OCI-M1 (cell line): ENCODE results near the gene SORL1.

Experiments used
- DNase-seq: peaks from one replicate; lab custom pipeline; 2025; lab: John Stamatoyannopoulos, UW

SORL1 gene

GRCh38 chr11:121587182-121587581 is 135.1 kb downstream of the SORL1 start:
- no peak for DNase-seq

- peak; percentile 92 for DNase-seq
Measured at GRCh38 chr11:121588747-121589146, 136.6 kb downstream of the SORL1 start.

GRCh38 chr11:121589946-121590537 is 137.9 kb downstream of the SORL1 start:
- no peak for DNase-seq

DNA sequence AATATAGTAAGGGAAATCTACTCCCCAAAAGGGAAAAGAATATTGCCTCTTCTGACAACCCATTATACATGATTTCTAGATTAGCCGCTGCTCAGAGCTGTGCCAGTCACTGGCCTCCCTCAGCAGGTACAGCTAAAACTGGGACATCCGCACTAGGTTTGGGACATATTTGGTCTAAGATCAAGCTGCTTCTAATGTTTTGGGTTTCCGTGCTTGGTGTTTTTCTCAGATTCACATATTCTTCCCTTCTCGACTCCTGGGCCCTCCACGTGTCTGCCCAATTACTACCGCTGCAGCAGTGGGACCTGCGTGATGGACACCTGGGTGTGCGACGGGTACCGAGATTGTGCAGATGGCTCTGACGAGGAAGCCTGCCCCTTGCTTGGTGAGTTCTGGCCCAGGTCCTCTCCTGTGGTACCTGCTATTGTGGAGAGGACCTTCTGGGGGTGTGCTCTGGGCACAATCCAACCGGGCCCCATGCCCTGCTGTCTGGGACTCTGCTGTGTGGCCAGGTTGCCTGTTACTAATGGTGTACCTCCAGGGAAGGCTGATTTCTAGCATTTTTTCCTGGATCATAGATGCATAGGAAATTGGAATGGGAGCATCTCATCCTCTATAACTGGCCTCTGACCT is 138.8 kb downstream of the SORL1 start:
- no peak for DNase-seq

GRCh38 chr11:121591405-121592033 is 139.4 kb downstream of the SORL1 start:
- DNase-seq, result peak; percentile 88

GRCh38 chr11:121592708-121593107 is 140.6 kb downstream of the SORL1 start:
- DNase-seq, result no peak

GRCh38 chr11:121595717-121596161 is 143.6 kb downstream of the SORL1 start:
- no peak for DNase-seq

DNA sequence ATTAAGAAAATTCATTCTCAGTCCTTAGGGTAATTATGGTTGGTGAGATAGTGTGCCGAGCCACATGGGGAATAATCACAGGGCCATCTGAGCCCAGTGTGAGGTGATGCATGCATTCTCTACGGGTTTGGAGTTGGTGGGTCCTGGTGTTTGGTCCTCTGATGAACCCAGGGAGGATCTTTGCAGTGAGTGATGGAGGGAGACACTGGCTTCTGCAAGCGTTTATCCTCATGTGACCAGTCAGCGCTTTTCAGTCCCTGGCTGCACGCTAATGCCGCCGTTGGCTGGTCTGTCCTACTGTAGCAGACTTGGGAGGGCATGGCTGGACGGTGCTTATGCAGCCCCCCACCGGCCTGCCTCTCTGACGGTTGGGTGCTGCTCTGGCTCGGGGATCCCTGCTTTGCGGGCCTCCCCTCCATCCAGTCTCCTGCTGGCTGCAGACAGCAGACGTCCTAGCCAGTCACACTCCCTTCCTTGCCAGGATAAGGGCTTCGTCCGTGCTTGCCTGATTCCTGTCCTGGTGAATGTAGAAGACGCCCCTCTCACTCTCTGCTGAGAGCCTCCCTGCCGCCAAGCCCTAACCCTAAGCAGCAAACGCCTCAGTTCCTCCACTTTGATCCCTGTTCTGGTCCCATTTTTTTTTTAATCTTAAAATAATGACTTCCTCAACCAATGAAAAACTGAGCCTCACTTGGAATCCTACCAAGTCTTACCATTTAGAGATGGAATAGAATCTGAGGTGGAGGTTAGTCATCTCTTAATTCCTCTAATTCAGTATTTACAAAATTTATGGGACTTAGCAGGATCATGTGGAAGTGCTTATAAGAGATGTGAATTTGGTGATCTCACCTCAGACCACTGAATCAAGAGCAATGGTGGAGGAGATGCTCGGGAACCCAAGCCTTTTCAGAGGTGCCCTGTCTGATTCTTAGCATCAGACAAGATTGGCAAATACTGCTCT is 144.4 kb downstream of the SORL1 start:
- no peak for DNase-seq

DNA sequence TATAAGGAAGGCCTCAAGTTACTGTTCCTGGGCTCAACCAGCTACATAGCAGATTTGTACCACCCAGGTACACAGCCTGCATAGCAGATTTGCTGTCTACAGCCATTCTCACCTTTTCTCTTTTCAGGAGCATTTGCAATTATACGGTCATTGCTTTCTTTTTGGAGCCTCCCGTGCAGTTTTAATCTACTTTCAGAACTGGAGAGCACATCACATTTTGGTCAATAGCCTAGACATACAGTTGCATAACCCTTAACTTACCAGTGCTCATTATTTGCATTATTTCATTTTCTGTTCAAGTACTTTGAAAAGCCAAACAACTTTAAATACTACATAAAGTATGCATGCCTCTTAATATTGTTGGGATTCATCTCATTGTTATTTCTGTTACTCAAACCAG is 151.2 kb downstream of the SORL1 start:
- DNase-seq, result no peak

- no peak for DNase-seq
Measured at GRCh38 chr11:121604152-121604551, 152.0 kb downstream of the SORL1 start.

DNA sequence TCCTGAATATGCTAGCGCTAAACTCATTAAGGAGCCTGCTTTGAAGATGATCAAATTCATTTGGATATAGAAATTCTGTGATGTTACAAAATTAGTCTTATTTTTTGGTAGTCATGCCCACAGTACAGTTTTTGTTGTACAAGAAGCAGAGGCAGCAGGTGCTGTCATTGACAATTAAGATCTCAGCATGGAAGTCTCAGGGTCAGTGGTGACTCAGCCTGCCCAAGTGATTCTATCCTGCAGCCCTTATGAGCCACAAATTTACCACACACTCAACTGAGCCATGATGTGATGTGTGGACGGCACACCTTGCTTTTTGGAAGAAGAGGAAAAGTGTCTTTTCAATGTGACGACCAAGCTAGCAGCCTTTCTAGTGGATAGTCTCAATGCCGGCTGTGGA is 154.2 kb downstream of the SORL1 start:
- no peak for DNase-seq

DNA sequence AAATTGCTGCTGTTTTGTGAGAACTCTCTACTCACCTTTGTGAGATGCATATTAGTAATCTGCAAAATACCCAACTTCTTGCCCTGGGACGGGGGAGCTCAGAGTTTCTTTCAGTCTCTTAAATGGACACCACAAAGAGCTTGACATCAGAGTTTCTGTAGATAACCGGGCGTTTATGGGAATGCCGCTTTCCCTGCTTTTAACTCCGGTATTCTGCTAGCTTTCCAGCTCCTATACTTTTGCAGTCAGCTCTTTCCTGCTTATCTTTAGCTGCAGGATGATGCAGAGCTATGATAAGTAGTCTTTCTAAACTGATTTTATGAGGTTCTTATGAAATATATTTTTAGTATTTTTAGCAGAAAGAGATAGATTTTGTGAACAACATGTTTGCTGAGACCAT is 155.2 kb downstream of the SORL1 start:
- no peak for DNase-seq

DNA sequence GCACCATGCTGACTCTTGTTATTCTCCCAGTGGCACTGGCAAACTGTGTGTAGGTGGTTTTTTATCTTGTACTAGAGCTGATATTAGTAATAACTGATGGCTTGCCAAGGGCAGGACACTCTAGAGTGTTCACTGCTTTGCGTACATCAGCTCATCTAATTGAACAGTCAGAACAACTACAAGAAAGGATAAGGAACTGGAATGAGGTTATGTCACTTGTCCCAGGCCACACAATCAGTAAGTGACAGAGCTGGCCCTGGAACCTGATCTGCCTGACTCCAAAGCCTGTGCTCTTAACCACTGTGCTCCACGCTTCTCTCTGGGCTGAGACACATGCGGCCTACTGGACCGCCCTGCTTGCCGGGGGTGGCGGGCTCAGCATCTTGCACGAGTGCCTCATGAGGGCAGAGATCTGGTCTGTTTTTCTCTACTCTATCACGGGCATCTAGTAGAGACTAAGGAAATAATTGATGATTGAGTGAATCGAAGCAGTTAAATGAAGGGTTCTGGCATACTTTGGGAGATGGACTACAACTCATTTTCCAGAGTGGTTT is 156.5 kb downstream of the SORL1 start:
- no peak for DNase-seq

DNA sequence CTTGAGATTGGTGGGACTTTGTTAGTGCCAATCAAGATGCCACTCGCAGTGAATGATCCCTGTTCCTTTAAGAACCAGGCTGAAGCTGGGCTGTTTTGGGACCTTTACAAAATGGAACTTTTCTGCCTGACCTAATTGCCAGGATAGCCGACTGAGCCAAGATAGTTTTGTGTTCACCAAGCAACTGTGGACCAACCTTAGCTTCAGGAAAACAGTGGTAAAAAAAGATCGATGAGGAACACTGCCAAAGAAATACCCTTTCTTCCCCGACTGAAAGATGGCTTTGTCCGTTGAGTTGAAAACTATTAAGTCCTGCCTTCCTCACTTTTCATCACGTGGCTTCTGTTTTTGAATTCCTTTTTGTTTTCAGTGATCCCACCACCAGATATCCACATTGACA is 158.6 kb downstream of the SORL1 start:
- DNase-seq, result no peak

DNA sequence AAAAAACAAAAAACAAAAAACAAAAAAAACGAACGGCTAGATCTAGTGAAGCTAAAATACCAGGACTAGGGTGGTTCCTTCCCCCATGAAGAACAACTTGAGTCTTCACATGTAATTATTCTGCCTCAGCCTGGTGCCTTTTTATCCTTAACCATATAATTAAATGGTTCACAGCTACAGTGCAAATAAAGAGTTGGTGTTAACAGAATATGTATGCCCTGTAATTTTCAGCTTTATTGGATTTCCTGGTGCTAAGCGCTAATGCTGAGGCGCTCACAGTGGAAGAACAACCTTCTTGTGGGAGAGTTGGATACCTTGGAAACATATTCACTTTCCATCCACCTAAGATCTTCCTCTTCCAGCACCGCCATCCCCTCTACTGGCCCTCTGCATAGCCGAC is 159.1 kb downstream of the SORL1 start:
- DNase-seq, result no peak

DNA sequence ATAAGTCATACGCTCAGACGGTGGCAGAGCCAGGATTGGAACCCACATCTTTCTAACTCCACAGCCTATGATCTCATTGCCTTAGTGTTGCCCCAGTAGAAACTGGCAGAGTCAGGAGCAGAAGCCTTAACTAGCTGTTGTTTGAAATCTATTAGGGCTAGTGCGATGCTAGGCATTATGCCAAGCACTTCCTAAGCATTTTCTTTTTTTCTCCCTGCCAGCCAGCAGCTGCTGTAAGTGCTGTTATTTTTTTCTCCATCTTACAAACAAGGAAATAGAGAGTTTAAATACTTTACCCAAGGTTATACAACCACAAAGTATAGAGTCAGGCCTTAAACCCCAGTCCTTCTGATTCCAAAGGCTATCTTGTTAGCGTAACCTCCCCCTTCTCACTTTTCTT is 161.6 kb downstream of the SORL1 start:
- no peak for DNase-seq

DNA sequence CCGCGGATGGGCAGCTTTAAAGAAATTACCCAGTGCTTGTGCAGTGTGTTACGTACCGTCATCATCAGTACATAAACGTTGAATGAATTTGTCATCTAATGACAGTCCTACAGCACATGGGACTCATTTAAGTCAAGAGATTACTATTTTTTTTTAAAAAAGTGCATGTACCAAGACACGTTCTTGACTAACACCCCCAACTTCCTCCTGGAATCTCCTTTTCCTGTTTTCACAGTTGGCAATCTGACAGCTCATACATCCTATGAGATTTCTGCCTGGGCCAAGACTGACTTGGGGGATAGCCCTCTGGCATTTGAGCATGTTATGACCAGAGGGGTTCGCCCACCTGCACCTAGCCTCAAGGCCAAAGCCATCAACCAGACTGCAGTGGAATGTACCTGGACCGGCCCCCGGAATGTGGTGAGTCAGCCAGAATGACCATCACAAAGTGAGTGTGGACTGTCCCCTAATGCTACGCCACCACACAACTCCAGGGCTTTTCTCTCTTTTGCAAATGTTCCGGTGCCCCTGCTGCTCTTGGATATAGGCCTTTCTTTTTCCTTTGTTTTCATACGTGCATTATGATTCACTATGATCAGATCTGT is 162.6 kb downstream of the SORL1 start:
- DNase-seq, result no peak

DNA sequence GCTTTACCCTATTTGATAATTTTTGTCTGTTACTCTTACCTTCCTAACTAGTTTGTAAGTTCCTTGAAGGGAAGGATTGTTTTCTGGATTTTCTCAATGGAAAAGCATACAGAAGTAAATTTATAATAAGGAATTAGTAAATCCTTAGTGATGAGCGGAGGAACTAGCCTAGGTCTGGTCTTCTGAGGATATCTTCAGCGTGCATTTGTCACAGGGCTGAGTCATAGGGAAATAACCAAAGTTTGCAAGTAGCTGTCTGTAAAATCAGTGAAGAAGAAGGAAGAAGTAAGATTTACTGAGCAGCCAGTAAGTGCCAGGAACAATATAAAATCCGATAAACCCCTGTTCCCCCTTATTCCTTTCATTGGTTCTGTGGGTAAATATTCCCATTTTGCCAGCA is 163.4 kb downstream of the SORL1 start:
- DNase-seq, result no peak

GRCh38 chr11:121618516-121618915 is 166.4 kb downstream of the SORL1 start:
- DNase-seq, result no peak

DNA sequence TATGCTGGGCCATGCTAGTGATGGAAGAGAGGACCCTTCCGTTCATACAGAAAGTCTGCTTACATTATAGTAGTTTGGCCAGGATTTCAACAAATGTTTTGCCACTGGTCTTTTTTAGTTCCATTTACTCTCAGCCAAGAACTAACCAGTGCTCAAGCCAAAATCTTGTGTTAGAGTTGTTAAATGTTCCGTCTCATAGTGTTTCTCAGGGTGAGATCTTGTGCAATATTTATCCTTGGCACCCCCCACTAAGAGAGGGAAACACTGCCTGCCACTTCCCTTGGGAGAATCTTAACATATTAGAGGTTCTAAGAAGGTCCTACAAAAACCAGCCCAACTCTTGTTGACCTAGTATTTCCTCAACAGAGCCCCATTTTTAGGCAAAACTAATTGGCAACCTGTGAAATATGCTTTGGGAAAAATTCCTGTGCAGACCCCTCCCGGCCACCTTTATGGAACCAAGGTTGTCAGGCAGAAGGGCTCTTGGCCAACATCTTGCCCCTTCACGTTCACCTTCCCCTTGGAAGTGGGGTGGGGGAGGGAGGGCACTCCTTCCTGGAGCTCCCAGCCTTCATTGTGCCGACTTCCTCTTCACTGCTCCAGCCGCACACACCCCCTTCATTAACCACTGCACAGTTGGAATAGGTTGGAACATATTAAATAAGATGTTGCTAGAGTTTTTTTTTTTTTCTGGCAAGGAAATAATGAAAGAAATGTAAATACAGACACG is 173.8 kb downstream of the SORL1 start:
- DNase-seq, result no peak

DNA sequence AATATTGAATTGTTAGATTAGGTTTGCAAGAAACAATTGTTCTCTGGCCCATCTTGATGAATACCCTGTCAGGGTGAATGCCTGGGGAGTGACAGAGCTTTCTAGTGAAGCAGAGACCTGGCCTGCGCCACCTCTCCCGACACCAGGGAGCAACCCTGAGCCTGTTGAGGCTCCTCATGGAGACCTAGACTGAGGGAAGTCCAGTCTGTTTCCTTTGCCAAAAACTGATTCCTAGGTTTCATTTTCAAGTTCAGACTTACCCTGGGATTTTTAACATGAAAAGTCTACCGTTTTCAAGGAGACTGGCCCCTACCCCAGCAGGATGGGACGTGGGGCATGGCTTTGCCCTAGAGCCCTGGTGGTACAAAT is 174.4 kb downstream of the SORL1 start:
- DNase-seq, result no peak
